Subcutaneous preadipocyte (primary cell): ENCODE data around the gene ZNF814. TPM values are rescaled to one million over a fixed set of nuclear protein-coding genes. Genes with fewer than 3 reads are reported as not detected.

Source experiments
- total RNA-seq: library from RNA; depleted of rRNA; stranded (reverse); fragments of >200 nt; gene quantifications from 2 replicates; pipeline ENCODE4 v1.2.3, GENCODE V29; 2012

Gene ZNF814
- total RNA-seq, result 5.5 and 9.8 TPM in 2 replicates

DNA sequence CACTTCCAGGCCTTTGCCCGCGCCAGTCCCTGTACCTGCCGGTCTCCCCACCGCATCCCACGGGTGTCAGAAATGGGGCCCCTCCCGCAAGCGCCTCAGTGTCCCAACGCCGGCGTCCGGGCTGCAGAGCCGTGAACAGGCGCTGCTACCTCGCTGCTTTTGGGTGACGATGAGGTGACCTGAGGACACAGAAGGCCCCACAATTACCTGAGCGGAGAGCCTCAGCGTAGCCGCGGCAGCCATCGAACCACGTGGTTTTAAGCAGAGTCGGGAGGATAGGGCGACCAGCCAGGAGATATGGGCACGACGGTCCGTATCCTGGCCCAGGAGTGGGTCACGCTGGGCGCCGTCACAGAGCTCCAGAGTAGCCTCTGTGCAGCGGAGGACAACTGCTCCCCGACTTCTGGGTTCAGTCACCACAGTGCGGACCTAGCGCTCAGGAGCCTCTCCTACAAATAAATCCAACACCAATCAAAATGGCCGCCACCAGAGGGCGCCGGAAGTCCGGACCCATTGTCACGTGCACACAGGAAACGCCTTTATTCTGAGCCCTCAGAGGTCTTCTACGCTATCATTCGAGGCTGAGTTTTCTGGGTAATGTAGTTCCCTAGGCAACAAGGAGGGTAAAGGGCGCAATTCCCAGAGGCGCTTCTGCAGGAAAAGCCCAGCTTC, at the start of gene ZNF814:
ZNF814 (minus strand) TSS at position 478 of the 672 bp plus-strand sequence; CDS start at position 243, 235 bp downstream.

DNA sequence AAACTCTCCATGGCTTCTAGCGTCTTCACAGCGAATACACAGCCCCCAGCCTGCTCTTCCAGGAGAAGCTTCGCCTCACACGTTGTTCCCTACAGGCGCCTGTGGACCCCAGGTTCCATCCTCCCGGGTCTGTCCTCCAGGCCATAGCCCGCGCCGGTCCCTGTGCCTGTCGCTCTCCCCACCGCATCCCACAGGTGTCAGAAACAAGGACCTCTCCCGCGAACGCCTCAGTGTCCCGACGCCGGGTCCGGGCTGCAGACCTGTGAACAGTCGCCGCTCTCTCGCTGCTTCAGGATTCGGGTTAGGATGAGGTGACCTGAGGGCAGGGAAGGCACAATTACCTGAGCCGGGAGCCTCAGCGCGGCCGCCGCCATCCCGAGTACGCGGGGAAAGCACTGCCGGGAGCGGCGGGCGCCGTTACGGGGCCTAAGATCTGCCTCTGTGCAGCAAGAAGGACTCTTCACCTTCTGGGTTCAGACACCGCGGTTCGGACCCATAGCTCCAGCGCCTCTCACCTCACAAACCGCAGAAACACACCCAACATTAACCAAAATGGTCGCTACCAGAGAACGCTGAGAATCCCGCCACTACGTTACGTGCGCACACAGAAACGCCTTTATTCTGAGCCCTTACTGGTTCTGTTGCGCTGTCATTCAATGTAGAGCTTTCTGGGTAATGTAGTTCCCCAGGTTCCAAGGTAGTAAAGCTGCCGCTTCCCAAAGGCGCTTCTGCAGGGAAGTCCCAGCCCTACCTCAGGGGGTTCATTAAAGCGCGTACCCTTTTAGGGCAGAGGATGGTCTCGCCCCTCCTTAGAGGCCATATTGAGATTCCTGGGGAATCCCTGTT, 46.2 kb upstream of the ZNF814 start, which contains the start of gene ZNF418:
ZNF418 (minus strand) TSS at position 583 of the 846 bp plus-strand sequence. CDS start 1,580 bp downstream, outside the sequence.

DNA sequence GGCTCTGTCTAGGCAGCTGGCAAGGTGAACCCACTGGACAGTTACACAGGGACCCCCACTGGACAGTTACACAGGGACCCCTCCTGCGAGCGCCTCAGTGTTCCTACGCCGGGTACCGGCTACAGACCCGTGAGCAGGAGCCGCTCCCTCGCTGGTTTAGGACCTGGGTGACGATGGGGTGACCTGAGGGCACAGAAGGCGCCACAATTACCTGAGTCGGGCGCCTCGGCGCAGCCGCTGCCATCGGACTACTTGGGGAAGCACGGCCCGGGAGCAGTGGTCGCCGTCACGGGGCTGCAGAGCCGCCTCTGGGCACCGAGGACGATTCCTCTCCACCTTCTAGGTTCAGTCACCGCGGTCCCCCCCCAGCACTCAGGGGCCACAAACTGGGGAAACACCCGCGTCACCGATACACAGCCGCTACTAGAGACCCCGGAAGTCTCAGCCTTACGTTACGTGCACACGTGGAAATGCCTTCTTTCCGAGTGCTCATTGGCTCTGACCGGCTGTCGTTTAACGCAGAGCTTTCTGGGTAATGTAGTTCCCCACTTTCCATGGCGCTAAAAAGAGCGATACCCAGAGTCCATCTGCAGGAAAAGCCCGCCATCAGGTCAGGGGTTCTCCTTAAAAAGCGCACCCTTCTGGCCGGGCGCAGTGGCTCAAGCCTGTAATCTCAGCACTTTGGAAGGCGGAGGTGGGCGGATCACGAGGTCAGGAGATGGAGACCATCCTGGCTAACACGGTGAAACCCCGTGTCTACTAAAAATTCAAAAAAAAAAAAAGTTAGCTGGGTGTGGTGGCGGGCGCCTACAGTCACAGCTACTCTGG, 27.5 kb upstream of the ZNF814 start, which contains the start of gene ZNF417:
ZNF417 (minus strand) TSS at position 425 of the 828 bp plus-strand sequence; CDS start at position 244, 181 bp downstream.

DNA sequence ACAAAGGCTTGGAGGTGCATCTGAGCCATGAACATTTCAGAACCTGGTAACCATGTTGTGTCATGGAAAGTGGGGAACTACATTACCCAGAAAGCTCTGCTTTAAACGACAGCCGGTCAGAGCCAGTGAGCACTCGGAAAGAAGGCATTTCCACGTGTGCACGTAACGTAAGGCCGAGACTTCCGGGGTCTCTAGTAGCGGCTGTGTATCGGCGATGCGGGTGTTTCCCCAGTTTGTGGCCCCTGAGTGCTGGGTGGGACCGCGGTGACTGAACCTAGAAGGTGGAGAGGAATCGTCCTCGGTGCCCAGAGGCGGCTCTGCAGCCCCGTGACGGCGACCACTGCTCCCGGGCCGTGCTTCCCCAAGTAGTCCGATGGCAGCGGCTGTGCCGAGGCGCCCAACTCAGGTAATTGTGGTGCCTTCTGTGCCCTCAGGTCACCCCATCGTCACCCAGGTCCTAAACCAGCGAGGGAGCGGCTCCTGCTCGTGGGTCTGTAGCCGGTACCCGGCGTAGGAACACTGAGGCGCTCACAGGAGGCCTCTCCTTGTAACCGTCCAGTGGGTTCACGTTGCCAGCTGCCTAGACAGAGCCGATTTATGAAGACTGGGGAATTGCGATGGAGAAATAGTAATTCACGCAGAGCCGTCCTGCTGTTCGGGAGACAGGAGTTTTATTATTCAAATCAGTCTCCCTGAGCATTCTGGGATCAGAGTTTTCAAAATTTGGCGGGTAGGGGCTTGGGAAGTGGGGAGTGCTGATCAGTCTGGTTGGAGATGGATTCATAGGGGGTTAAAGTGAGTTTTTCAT, 39.0 kb downstream of the ZNF814 start, which contains the start of gene ZNF587:
ZNF587 (plus strand) TSS at position 194 of the 808 bp plus-strand sequence; CDS start at position 374, 180 bp downstream.

DNA sequence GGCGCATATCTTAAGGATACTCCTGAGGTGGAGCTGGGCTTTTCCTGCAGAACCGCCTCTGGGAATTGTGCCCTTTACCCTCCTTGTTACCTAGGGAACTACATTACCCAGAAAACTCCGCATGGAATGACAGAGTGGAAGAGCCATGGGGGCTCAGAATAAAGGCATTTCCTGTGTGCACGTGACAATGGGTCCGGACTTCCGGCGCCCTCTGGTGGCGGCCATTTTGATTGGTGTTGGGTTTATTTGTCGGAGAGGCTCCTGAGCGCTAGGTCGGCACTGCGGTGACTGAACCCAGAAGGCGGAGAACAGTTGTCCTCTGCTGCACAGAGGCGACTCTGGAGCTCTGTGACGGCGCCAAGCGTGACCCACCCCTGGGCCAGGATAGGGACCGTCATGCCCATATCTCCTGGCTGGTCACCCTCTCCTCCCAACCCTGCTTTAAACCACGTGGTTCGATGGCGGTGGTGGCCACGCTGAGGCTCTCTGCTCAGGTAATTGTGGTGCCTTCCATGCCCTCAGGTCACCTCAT, 58.7 kb downstream of the ZNF814 start, which contains the start of gene ZNF587B:
ZNF587B (plus strand) TSS at position 229 of the 532 bp plus-strand sequence; CDS start at position 459, 230 bp downstream.

DNA sequence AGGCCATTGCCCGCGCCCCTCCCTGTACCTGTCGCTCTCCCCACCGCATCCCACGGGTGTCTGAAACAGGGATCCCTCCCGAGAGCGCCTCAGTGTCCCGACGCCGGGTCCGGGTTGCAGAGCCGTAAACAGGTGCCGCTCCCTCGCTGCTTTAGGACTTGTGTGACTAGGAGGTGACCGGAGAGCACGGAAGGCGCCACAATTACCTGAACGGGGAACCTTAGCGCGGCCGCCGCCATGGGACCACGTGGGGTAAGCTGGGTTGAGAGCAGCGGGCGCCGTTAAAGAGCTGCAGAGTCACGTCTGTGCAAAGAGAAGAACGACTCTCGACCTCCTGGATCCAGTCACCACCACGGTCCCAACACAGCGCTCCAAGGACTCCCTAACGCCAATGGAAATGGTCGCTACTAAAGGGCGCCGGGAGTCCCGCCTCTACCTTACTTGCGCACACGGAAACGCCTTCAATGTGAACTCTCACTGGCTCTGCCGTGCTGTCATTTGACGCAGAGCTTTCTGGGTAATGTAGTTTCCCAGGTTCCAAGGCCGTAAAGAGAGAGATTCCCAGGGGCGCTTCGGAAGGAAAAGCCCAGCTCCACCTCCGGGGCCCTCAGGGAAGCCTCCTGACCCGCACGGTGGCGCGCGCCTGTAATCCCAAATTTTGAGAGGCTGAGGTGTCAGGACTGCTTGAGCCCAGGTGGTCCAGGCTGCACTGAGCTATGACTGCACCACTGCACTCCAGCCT, 74.2 kb downstream of the ZNF814 start, which contains the start of gene ZNF552:
ZNF552 (minus strand) TSS at position 409 of the 742 bp plus-strand sequence; CDS start at position 239, 170 bp downstream.

Other genes with a start within 250 kb of the ZNF814 start
- gene ZSCAN4, start 220.1 kb downstream of the ZNF814 start, total RNA-seq, result not detected in 2 replicates
- 6.6 and 7.8 TPM in 2 replicates for gene ZNF551, start 207.1 kb downstream of the ZNF814 start, total RNA-seq
- gene ZNF154, start 179.8 kb downstream of the ZNF814 start, total RNA-seq, result 0.37 and 0.59 TPM in 2 replicates
- gene ZNF671, start 161.4 kb downstream of the ZNF814 start, total RNA-seq, result 2.9 and 4.7 TPM in 2 replicates
- gene ZNF776, start 142.2 kb downstream of the ZNF814 start, total RNA-seq, result 8.5 and 9.8 TPM in 2 replicates
- 9.6 and 12.3 TPM in 2 replicates for gene ZNF586, start 119.4 kb downstream of the ZNF814 start, total RNA-seq
- gene ZNF552, start 74.1 kb downstream of the ZNF814 start, total RNA-seq, result 4.1 and 4.8 TPM in 2 replicates
- gene ZNF587B, start 58.7 kb downstream of the ZNF814 start, total RNA-seq, result 18.0 and 32.5 TPM in 2 replicates
- 15.4 and 19.9 TPM in 2 replicates for gene ZNF587, start 39.2 kb downstream of the ZNF814 start, total RNA-seq
- 8.5 and 11.1 TPM in 2 replicates for gene ZNF417, start 27.6 kb upstream of the ZNF814 start, total RNA-seq
- gene ZNF418, start 46.4 kb upstream of the ZNF814 start, total RNA-seq, result 1.2 and 1.8 TPM in 2 replicates
- 2.7 and 4.0 TPM in 2 replicates for gene ZNF256, start 58.7 kb upstream of the ZNF814 start, total RNA-seq
- 0.20 and 0.37 TPM in 2 replicates for gene C19orf18, start 85.5 kb upstream of the ZNF814 start, total RNA-seq
- 8.8 and 10.7 TPM in 2 replicates for gene ZNF606, start 113.8 kb upstream of the ZNF814 start, total RNA-seq
- not detected in 2 replicates for gene ZSCAN1, start 145.0 kb upstream of the ZNF814 start, total RNA-seq
- gene ZNF135, start 170.2 kb upstream of the ZNF814 start, total RNA-seq, result 0.78 and 2.2 TPM in 2 replicates
- 10.2 and 25.7 TPM in 2 replicates for gene ZSCAN18, start 209.2 kb upstream of the ZNF814 start, total RNA-seq